IMR-90 (cell line): ENCODE results near the gene PEX14. TPM values are rescaled to one million over a fixed set of nuclear protein-coding genes. Genes with fewer than 3 reads are reported as not detected.

ENCODE experiments used
- ATAC-seq: fragments of 200-7000 bp; cut with Tn5 transposase; 2 replicates; pipeline ENCODE4 v1.9.1; 2020; ENCODE audit warnings: low read depth, mild to moderate bottlenecking, moderate library complexity
- BruUV-seq: library from RNA; stranded (reverse); fragments of 400-500 nt; replicated peaks from 2 replicates; lab custom pipeline; 2021; lab: Mats Ljungman, UMichigan
- CTCF ChIA-PET: fragments of 300-600 bp; formaldehyde crosslinking; extraction: SDS; loops from one replicate; lab custom pipeline; 2021; ENCODE audit warnings: antibody characterized with exemption; lab: Yijun Ruan, JAX
- POLR2A ChIA-PET: fragments of 300-600 bp; sonication (Branson Sonifier 250); formaldehyde crosslinking; loops from one replicate; lab custom pipeline; 2022; ENCODE audit warnings: antibody characterized with exemption; ENCODE audit not compliant: unreplicated experiment; lab: Charles Lee
- DNase-seq: peaks from one replicate; pipeline ENCODE4 v3.0.0; 2013
- H2AFZ ChIP-seq: replicated peaks from 2 replicates; pipeline ENCODE3; 2013; ENCODE audit warnings: low read length, mild to moderate bottlenecking; ENCODE audit not compliant: poor library complexity
- H2AK5ac ChIP-seq: 2 replicates; pipeline ENCODE4 v1.6.1; 2013; ENCODE audit warnings: low read depth, low read length, inconsistent platforms
- H2AK9ac ChIP-seq: replicated peaks from 2 replicates; pipeline ENCODE3; 2013; ENCODE audit warnings: mild to moderate bottlenecking, low read depth, low read length, moderate library complexity; ENCODE audit not compliant: poor library complexity
- H2BK120ac ChIP-seq: 2 replicates; pipeline ENCODE4 v1.6.1; 2013; ENCODE audit warnings: low read depth, low read length, inconsistent platforms
- H2BK15ac ChIP-seq: 3 replicates; pipeline ENCODE4 v1.6.1; 2013; ENCODE audit warnings: low read depth, low read length, inconsistent platforms
- H2BK20ac ChIP-seq: 2 replicates; pipeline ENCODE4 v1.6.1; 2013; ENCODE audit warnings: low read depth, mild to moderate bottlenecking, inconsistent platforms, low read length, moderate library complexity
- H2BK5ac ChIP-seq: 2 replicates; pipeline ENCODE4 v1.6.1; 2013; ENCODE audit warnings: mild to moderate bottlenecking, low read depth, low read length, inconsistent platforms; ENCODE audit not compliant: poor library complexity, severe bottlenecking
- H3K14ac ChIP-seq: replicated peaks from 2 replicates; pipeline ENCODE4 v1.6.1; 2013; ENCODE audit warnings: low read depth, low read length, inconsistent platforms
- H3K18ac ChIP-seq: 2 replicates; pipeline ENCODE4 v1.6.1; 2013; ENCODE audit warnings: low read depth, low read length, control low read depth
- H3K23ac ChIP-seq: 2 replicates; pipeline ENCODE4 v1.6.1; 2013; ENCODE audit warnings: low read depth, low read length, inconsistent platforms
- H3K27ac ChIP-seq: 2 replicates; pipeline ENCODE4 v1.5.1; 2013; ENCODE audit warnings: mild to moderate bottlenecking, control low read depth, low read length; ENCODE audit not compliant: insufficient read depth
- H3K27me3 ChIP-seq: 2 replicates; pipeline ENCODE4 v1.6.1; 2013; ENCODE audit warnings: low read length; ENCODE audit not compliant: control insufficient read depth, insufficient read depth
- H3K36me3 ChIP-seq: 2 replicates; pipeline ENCODE4 v1.6.1; 2013; ENCODE audit warnings: low read length, mixed read lengths; ENCODE audit not compliant: control insufficient read depth, insufficient read depth
- H3K4ac ChIP-seq: 2 replicates; pipeline ENCODE4 v1.6.1; 2013; ENCODE audit warnings: low read depth, low read length, inconsistent platforms
- H3K4me1 ChIP-seq: 2 replicates; pipeline ENCODE4 v1.6.1; 2013; ENCODE audit warnings: low read length, mixed read lengths; ENCODE audit not compliant: control insufficient read depth, insufficient read depth
- H3K4me2 ChIP-seq: 2 replicates; pipeline ENCODE4 v1.6.1; 2013; ENCODE audit warnings: low read depth, mild to moderate bottlenecking, control low read depth, low read length, moderate library complexity
- H3K4me3 ChIP-seq: 2 replicates; pipeline ENCODE4 v1.5.1; 2013; ENCODE audit warnings: low read depth, mild to moderate bottlenecking, control low read depth, low read length, moderate library complexity; ENCODE audit not compliant: insufficient read depth
- H3K56ac ChIP-seq: 2 replicates; pipeline ENCODE4 v1.6.1; 2013; ENCODE audit warnings: low read length, inconsistent platforms; ENCODE audit not compliant: insufficient read depth; ENCODE audit errors: extremely low read depth
- H3K79me1 ChIP-seq, 2 experiments: 2 replicates each; pipeline ENCODE4 v1.6.1; 2013; ENCODE audit warnings: low read length in 2 of 2, inconsistent platforms in 1 of 2, low read depth in 1 of 2
- H3K9ac ChIP-seq: 2 replicates; pipeline ENCODE4 v1.6.1; 2013; ENCODE audit warnings: low read depth, low read length, control low read depth
- H3K9me1 ChIP-seq: 2 replicates; pipeline ENCODE4 v1.6.1; 2013; ENCODE audit warnings: low read length, inconsistent platforms; ENCODE audit not compliant: insufficient read depth
- H3K9me3 ChIP-seq: 2 replicates; pipeline ENCODE4 v1.6.1; 2013; ENCODE audit warnings: low read length; ENCODE audit not compliant: control insufficient read depth, insufficient read depth
- H4K20me1 ChIP-seq: 2 replicates; pipeline ENCODE4 v1.6.1; 2013; ENCODE audit warnings: low read length, inconsistent platforms; ENCODE audit not compliant: insufficient read depth
- H4K5ac ChIP-seq: 2 replicates; pipeline ENCODE4 v1.6.1; 2013; ENCODE audit warnings: mild to moderate bottlenecking, low read depth, low read length, control low read depth
- H4K8ac ChIP-seq, 2 experiments: 2 replicates each; pipeline ENCODE4 v1.6.1; 2013; ENCODE audit warnings: low read depth in 2 of 2, low read length in 2 of 2, control low read depth in 1 of 2, inconsistent platforms in 1 of 2
- H4K91ac ChIP-seq: 2 replicates; pipeline ENCODE4 v1.6.1; 2013; ENCODE audit warnings: low read depth, low read length, inconsistent platforms; ENCODE audit not compliant: insufficient read depth
- BHLHE40 ChIP-seq: fragments of 150-350 bp; IDR thresholded peaks from 2 replicates; pipeline ENCODE4 v1.6.1; 2016; ENCODE audit warnings: mild to moderate bottlenecking, low read depth, low read length
- CEBPB ChIP-seq: IDR thresholded peaks from 2 replicates; pipeline ENCODE4 v1.6.1; 2012; ENCODE audit warnings: low read depth, low read length, improper control_type of control experiment
- CHD1 ChIP-seq: IDR thresholded peaks from 2 replicates; pipeline ENCODE4 v1.6.1; 2012; ENCODE audit warnings: low read depth, low read length, improper control_type of control experiment
- FOS ChIP-seq: fragments of 150-350 bp; IDR thresholded peaks from 2 replicates; pipeline ENCODE4 v1.6.1; 2016; ENCODE audit warnings: low read depth, low read length
- MAFK ChIP-seq: IDR thresholded peaks from 2 replicates; pipeline ENCODE4 v1.6.1; 2012; ENCODE audit warnings: low read depth, low read length, improper control_type of control experiment
- MAZ ChIP-seq: IDR thresholded peaks from 2 replicates; pipeline ENCODE4 v1.6.1; 2012; ENCODE audit warnings: low read depth, mild to moderate bottlenecking, low read length, improper control_type of control experiment, moderate library complexity, borderline replicate concordance
- MXI1 ChIP-seq: IDR thresholded peaks from 2 replicates; pipeline ENCODE4 v1.6.1; 2012; ENCODE audit warnings: low read depth, mild to moderate bottlenecking, low read length, moderate library complexity, borderline replicate concordance
- NFE2L2 ChIP-seq: fragments of 150-350 bp; IDR thresholded peaks from 2 replicates; pipeline ENCODE4 v1.6.1; 2016; ENCODE audit warnings: low read depth, mild to moderate bottlenecking, low read length
- POLR2A ChIP-seq: IDR thresholded peaks from 2 replicates; pipeline ENCODE4 v1.6.1; 2012; ENCODE audit warnings: mild to moderate bottlenecking, low read depth, low read length
- RAD21 ChIP-seq: IDR thresholded peaks from 2 replicates; pipeline ENCODE4 v1.6.1; 2012; ENCODE audit warnings: low read length, improper control_type of control experiment
- RCOR1 ChIP-seq: IDR thresholded peaks from 2 replicates; pipeline ENCODE4 v1.6.1; 2012; ENCODE audit warnings: mild to moderate bottlenecking, low read length, improper control_type of control experiment; ENCODE audit not compliant: insufficient replicate concordance
- RFX5 ChIP-seq: IDR thresholded peaks from 2 replicates; pipeline ENCODE4 v1.8.0; 2012; ENCODE audit warnings: low read depth, mild to moderate bottlenecking, low read length, moderate library complexity
- SMC3 ChIP-seq: fragments of 150-350 bp; IDR thresholded peaks from 2 replicates; pipeline ENCODE4 v1.6.1; 2016; ENCODE audit warnings: low read depth, mild to moderate bottlenecking, antibody characterized with exemption, low read length, moderate library complexity
- WGBS, 2 experiments: methylation state at CpG; one replicate each; pipeline versions ENCODE4 v1.1.5 to v1.1.7; 2013; ENCODE audit warnings: missing lambda C conversion rate in 2 of 2; ENCODE audit not compliant: insufficient read length in 1 of 2; ENCODE audit errors: extremely low coverage in 2 of 2; 5-methylcytosine and 5-hydroxymethylcytosine counted together
- dilution Hi-C: fragments of 300-500 bp; cut with HindIII; formaldehyde crosslinking; loops from one replicate; pipeline ENCODE4 v1.14.3; 2018; ENCODE audit warnings: low sequenced_read_pairs; ENCODE audit not compliant: unreplicated experiment
- in situ Hi-C: fragments of 300-500 bp; cut with MboI; formaldehyde crosslinking; loops from 3 replicates; pipeline ENCODE4 v1.14.3; 2019; ENCODE audit warnings: low sequenced_read_pairs, inconsistent platforms, mixed read lengths
- intact Hi-C: fragments of 100-400 bp; cut with micrococcal nuclease; formaldehyde crosslinking; loops from 2 replicates; pipeline ENCODE4 v1.10.0; 2022
- polyA plus RNA-seq, 3 experiments: library from polyadenylated mRNA; depleted of rRNA; stranded (reverse); fragments of >200 nt; gene quantifications; 2 replicates each; pipeline ENCODE4 v1.2.3, GENCODE V29; 2012; ENCODE audit warnings: low replicate concordance in 1 of 3
- total RNA-seq: library from RNA; depleted of rRNA; stranded (reverse); fragments of >200 nt; gene quantifications from 2 replicates; pipeline ENCODE4 v1.2.3, GENCODE V29; 2012
- TF ChIP-seq, protein P1 (sequence below): fragments of 150-350 bp; IDR thresholded peaks from 2 replicates; pipeline ENCODE4 v1.6.1; 2016; ENCODE audit warnings: low read depth, mild to moderate bottlenecking, low read length, moderate library complexity, borderline replicate concordance
- TF ChIP-seq, protein P2 (sequence below): fragments of 150-350 bp; IDR thresholded peaks from 2 replicates; pipeline ENCODE4 v1.6.1; 2017; ENCODE audit warnings: mild to moderate bottlenecking, antibody characterized with exemption, low read length, low read depth
- TF ChIP-seq, protein P3 (sequence below): conservative IDR thresholded peaks from 2 replicates; pipeline ENCODE4 v1.5.1; 2012; ENCODE audit warnings: mild to moderate bottlenecking, low read depth, low read length, improper control_type of control experiment

PEX14 gene
- total and polyA plus RNA-seq, 2 of the 4 experiments (the other 2 are of a cell fraction), result 9.5 to 22.5 TPM

DNA sequence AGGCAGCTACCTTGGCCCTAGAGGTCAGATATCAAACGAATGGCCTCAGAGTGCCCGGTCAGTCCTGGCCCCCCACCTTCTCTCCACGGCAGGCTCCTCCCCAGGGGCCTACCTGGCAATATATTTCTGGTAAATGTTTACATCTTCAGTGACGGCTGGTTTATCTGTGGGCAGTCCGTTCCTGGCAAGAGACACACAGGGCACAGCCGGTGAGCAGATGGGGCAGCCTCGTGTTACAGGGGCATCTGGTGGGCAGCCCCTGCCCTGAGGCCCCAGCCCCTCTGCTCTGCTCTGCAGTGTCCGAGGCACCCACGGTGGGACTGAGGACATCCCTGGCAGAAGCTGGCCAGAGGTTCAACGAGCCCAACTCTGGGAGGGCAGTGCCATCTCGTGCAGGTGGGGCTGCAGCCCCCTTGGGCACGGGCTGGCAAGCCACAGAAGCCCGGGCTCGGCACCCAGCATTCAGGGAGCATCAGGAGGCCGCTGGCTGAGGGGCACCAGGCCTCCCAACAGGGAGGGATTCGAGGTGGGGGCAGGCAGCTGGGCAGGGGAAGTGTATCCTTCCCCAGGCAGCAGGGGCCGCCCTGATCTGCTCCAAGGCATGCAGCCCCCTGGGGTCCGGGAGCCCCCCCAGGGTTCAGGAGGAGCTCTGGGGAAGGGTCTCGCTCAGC lies 183.8 kb downstream of the PEX14 start:
- H3K27me3 ChIP-seq, result peaks cover 3% of the 10 kb centered on the region; the same call in 1 of the 2 replicates
- no peak overlapping the region for H2BK15ac ChIP-seq
- no peak overlapping the region for H3K14ac ChIP-seq
- ChIA-PET POLR2A (no interaction called here), CTCF (no interaction called here)
- in situ Hi-C loops, result no loop called here
- H4K8ac ChIP-seq, result no peak overlapping the region
- H2BK20ac ChIP-seq, result no peak overlapping the region
- H3K36me3 ChIP-seq, result no peaks in the 10 kb centered on the region
- H2AFZ ChIP-seq, result no peak overlapping the region
- H3K4me1 ChIP-seq, result peaks cover 1% of the 10 kb centered on the region; the same call in 1 of the 2 replicates
- no peak overlapping the region for H3K9ac ChIP-seq
- intact Hi-C loops, result no loop called here
- DNase-seq, result no peak
- 70% methylated on average over 2 of the region's 19 CpGs; no CpG with 5 or more reads in 1 of the 2 experiments for WGBS, 2 experiments
- H3K79me1 ChIP-seq, result no peaks in the 10 kb centered on the region
- H3K4ac ChIP-seq, result no peak overlapping the region
- H2AK5ac ChIP-seq, result no peak overlapping the region
- no TSS peak for BruUV-seq
- no peaks in the 10 kb centered on the region for H3K9me1 ChIP-seq
- H3K18ac ChIP-seq, result no peak overlapping the region
- H3K4me2 ChIP-seq, result no peak overlapping the region
- H4K91ac ChIP-seq, result no peak overlapping the region
- no peak overlapping the region for H2BK5ac ChIP-seq
- no peak overlapping the region for H4K5ac ChIP-seq
- no peak overlapping the region for H3K23ac ChIP-seq
- no peaks in the 10 kb centered on the region for H4K20me1 ChIP-seq
- H3K27ac ChIP-seq, result no peak overlapping the region
- TF ChIP-seq NFE2L2 (no peak), MAFK (no peak), CEBPB (no peak), MAZ (no peak), CHD1 (no peak), BHLHE40 (no peak), RCOR1 (no peak), RFX5 (no peak), POLR2A (no peak), SMC3 (no peak), RAD21 (no peak), FOS (no peak), MXI1 (no peak)
- TF ChIP-seq, protein P1, sequence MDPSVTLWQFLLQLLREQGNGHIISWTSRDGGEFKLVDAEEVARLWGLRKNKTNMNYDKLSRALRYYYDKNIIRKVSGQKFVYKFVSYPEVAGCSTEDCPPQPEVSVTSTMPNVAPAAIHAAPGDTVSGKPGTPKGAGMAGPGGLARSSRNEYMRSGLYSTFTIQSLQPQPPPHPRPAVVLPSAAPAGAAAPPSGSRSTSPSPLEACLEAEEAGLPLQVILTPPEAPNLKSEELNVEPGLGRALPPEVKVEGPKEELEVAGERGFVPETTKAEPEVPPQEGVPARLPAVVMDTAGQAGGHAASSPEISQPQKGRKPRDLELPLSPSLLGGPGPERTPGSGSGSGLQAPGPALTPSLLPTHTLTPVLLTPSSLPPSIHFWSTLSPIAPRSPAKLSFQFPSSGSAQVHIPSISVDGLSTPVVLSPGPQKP, result no peak
- TF ChIP-seq, protein P2, sequence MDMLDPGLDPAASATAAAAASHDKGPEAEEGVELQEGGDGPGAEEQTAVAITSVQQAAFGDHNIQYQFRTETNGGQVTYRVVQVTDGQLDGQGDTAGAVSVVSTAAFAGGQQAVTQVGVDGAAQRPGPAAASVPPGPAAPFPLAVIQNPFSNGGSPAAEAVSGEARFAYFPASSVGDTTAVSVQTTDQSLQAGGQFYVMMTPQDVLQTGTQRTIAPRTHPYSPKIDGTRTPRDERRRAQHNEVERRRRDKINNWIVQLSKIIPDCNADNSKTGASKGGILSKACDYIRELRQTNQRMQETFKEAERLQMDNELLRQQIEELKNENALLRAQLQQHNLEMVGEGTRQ, result no peak
- TF ChIP-seq, protein P3, sequence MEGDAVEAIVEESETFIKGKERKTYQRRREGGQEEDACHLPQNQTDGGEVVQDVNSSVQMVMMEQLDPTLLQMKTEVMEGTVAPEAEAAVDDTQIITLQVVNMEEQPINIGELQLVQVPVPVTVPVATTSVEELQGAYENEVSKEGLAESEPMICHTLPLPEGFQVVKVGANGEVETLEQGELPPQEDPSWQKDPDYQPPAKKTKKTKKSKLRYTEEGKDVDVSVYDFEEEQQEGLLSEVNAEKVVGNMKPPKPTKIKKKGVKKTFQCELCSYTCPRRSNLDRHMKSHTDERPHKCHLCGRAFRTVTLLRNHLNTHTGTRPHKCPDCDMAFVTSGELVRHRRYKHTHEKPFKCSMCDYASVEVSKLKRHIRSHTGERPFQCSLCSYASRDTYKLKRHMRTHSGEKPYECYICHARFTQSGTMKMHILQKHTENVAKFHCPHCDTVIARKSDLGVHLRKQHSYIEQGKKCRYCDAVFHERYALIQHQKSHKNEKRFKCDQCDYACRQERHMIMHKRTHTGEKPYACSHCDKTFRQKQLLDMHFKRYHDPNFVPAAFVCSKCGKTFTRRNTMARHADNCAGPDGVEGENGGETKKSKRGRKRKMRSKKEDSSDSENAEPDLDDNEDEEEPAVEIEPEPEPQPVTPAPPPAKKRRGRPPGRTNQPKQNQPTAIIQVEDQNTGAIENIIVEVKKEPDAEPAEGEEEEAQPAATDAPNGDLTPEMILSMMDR, result no peak
- no peaks in the 10 kb centered on the region for H3K9me3 ChIP-seq
- H3K56ac ChIP-seq, result no peak overlapping the region
- H2BK120ac ChIP-seq, result no peak overlapping the region
- dilution Hi-C loops, result no loop called here
- no peak for ATAC-seq
- H2AK9ac ChIP-seq, result no peak overlapping the region
- H3K4me3 ChIP-seq, result no peak overlapping the region
